A172 (cell line): ENCODE measurements around the gene HTR1B. TPM values are rescaled to one million over a fixed set of nuclear protein-coding genes. Genes with fewer than 3 reads are reported as not detected.

Source experiments
- DNase-seq: peaks from one replicate; pipeline ENCODE4 v3.0.0-alpha.2; 2015; ENCODE audit warnings: low spot score
- total RNA-seq: library from RNA; depleted of rRNA; stranded (reverse); fragments of >200 nt; shearing (Covaris generic); gene quantifications from 2 replicates; pipeline ENCODE4 v1.2.3, GENCODE V29; 2014; rRNA removed

HTR1B gene
- total RNA-seq, result not detected in 2 replicates

GRCh38 chr6:77463308-77463860 lies at the start of gene HTR1B:
Gene HTR1B (minus strand): TSS chr6:77463491. CDS start chr6:77463403, 88 bp downstream.
- no peak for DNase-seq

GRCh38 chr6:77512554-77512953 lies 49.3 kb upstream of the HTR1B start:
- no peak for DNase-seq

GRCh38 chr6:77511860-77512259 lies 48.6 kb upstream of the HTR1B start:
- DNase-seq, result no peak

GRCh38 chr6:77502981-77503380 lies 39.7 kb upstream of the HTR1B start:
- no peak for DNase-seq

GRCh38 chr6:77492530-77492929 lies 29.2 kb upstream of the HTR1B start:
- DNase-seq, result no peak

- DNase-seq, result no peak
Measured at GRCh38 chr6:77487808-77488425, 24.6 kb upstream of the HTR1B start.

GRCh38 chr6:77482981-77483380 lies 19.7 kb upstream of the HTR1B start:
- DNase-seq, result no peak

- no peak for DNase-seq
Measured at GRCh38 chr6:77474973-77475372, 11.7 kb upstream of the HTR1B start.

GRCh38 chr6:77474286-77474956 lies 11.1 kb upstream of the HTR1B start:
- no peak for DNase-seq

- no peak for DNase-seq
Measured at GRCh38 chr6:77470983-77471382, 7.7 kb upstream of the HTR1B start.

- DNase-seq, result no peak
Measured at GRCh38 chr6:77468939-77469338, 5.6 kb upstream of the HTR1B start.

GRCh38 chr6:77466451-77467437 lies 3.5 kb upstream of the HTR1B start:
- DNase-seq, result no peak

- DNase-seq, result peak; percentile 36
Measured at GRCh38 chr6:77466055-77466450, 2.8 kb upstream of the HTR1B start.

- no peak for DNase-seq
Measured at GRCh38 chr6:77464495-77464867, 1.2 kb upstream of the HTR1B start.

- DNase-seq, result no peak
Measured at GRCh38 chr6:77463861-77464494, 687 bp upstream of the HTR1B start.

GRCh38 chr6:77462359-77463307 lies 658 bp downstream of the HTR1B start:
- no peak for DNase-seq

- DNase-seq, result no peak
Measured at GRCh38 chr6:77461796-77462195, 1.5 kb downstream of the HTR1B start.

- no peak for DNase-seq
Measured at GRCh38 chr6:77458421-77458820, 4.9 kb downstream of the HTR1B start.

GRCh38 chr6:77457720-77458349 lies 5.5 kb downstream of the HTR1B start:
- peak; percentile 82 for DNase-seq
